CD4-positive, alpha-beta T cell (primary cell): Measurements from ENCODE around the gene FAM210A. TPM values are rescaled to one million over a fixed set of nuclear protein-coding genes. Genes with fewer than 3 reads are reported as not detected.

Experiments used
- ATAC-seq: fragments of 200-7000 bp; cut with Tn5 transposase; one replicate; pipeline ENCODE4 v1.10.0; 2022; ENCODE audit warnings: mild to moderate bottlenecking; ENCODE audit not compliant: poor library complexity
- CTCF ChIA-PET: fragments of 350-600 bp; sonication (Branson Sonifier 250); formaldehyde crosslinking; loops from one replicate; lab custom pipeline; 2021; ENCODE audit warnings: antibody characterized with exemption, inconsistent platforms; lab: Charles Lee
- POLR2A ChIA-PET: fragments of 350-600 bp; sonication (Branson Sonifier 250); formaldehyde crosslinking; loops from one replicate; lab custom pipeline; 2021; ENCODE audit warnings: antibody characterized with exemption, inconsistent platforms; lab: Charles Lee
- DNase-seq, 14 experiments: peaks; one replicate each; pipeline ENCODE4 v3.0.0-alpha.2; 2013 to 2020; ENCODE audit warnings: mixed read lengths in 2 of 14
- H3K27ac ChIP-seq, 2 donors: one replicate each; pipeline versions ENCODE4 v1.5.1 to v1.7.0; 2013; ENCODE audit warnings: low read length in 2 of 2, low read depth in 1 of 2, mild to moderate bottlenecking in 1 of 2
- H3K27me3 ChIP-seq, 2 experiments: 1 replicate in 1 of 2; 2 replicates in 1 of 2; pipeline versions ENCODE4 v1.6.1 to v1.7.0; 2013; ENCODE audit warnings: low read length in 2 of 2, control low read depth in 1 of 2, mild to moderate bottlenecking in 1 of 2, moderate library complexity in 1 of 2; ENCODE audit not compliant: insufficient read depth in 2 of 2, control insufficient read depth in 1 of 2
- H3K36me3 ChIP-seq: one replicate; pipeline ENCODE4 v1.6.1; 2013; ENCODE audit warnings: low read length, control low read depth; ENCODE audit not compliant: insufficient read depth
- H3K4me1 ChIP-seq: one replicate; pipeline ENCODE4 v1.6.1; 2013; ENCODE audit warnings: low read length, control low read depth; ENCODE audit not compliant: insufficient read depth
- H3K4me3 ChIP-seq: one replicate; pipeline ENCODE4 v1.5.1; 2013; ENCODE audit warnings: mild to moderate bottlenecking, low read length, moderate library complexity
- H3K9me3 ChIP-seq, 2 experiments: 1 replicate in 1 of 2; 2 replicates in 1 of 2; pipeline versions ENCODE4 v1.6.1 to v1.7.0; 2013; ENCODE audit warnings: low read length in 2 of 2, mild to moderate bottlenecking in 2 of 2, control low read depth in 1 of 2, moderate library complexity in 1 of 2; ENCODE audit not compliant: control insufficient read depth in 1 of 2, insufficient read depth in 1 of 2
- H3K27ac Mint-ChIP-seq: one replicate; pipeline ENCODE4 v1.8.0; 2020; ENCODE audit warnings: mixed read lengths
- H3K27me3 Mint-ChIP-seq: one replicate; pipeline ENCODE4 v1.8.0; 2021; ENCODE audit warnings: mixed read lengths
- H3K36me3 Mint-ChIP-seq: one replicate; pipeline ENCODE4 v1.8.0; 2021; ENCODE audit warnings: low read depth, mixed read lengths
- H3K4me1 Mint-ChIP-seq: one replicate; pipeline ENCODE4 v1.8.0; 2021; ENCODE audit warnings: low read depth, mixed read lengths
- H3K4me3 Mint-ChIP-seq: one replicate; pipeline ENCODE4 v1.8.0; 2020; ENCODE audit warnings: mild to moderate bottlenecking, mixed read lengths
- H3K9me3 Mint-ChIP-seq: one replicate; pipeline ENCODE4 v1.8.0; 2020; ENCODE audit warnings: mixed read lengths
- CTCF ChIP-seq: fragments of 200-600 bp; IDR thresholded peaks from one replicate; pipeline ENCODE4 v1.8.0; 2022; ENCODE audit warnings: antibody characterized with exemption, mild to moderate bottlenecking
- intact Hi-C, 2 experiments: fragments of 100-400 bp; cut with DNase I in 1 of 2; cut with micrococcal nuclease in 1 of 2; formaldehyde crosslinking; loops; one replicate each; pipeline versions ENCODE4 v1.15.1 to v1.9.0; 2023 to 2025; cut with DNase I, micrococcal nuclease
- total RNA-seq, 174 experiments: library from RNA in 2 of 174; stranded (reverse) in 2 of 174; gene quantifications; one replicate each; pipeline ENCODE4 v1.2.3 and lab custom pipeline; 2021 to 2026

The FAM210A gene
- total RNA-seq, 2 experiments from 2014 or later = 3.4 to 3.5 TPM

- Mint-ChIP-seq H3K4me3 (no peak overlapping the region), H3K27ac (no peak overlapping the region), H3K4me1 (peaks cover 44% of the 10 kb centered on the region), H3K27me3 (no peaks in the 10 kb centered on the region), H3K36me3 (peaks cover 11% of the 10 kb centered on the region), H3K9me3 (no peaks in the 10 kb centered on the region)
- CTCF ChIA-PET = no interaction called here
- POLR2A ChIA-PET = no interaction called here
- no peaks in the 10 kb centered on the region for H3K27me3 ChIP-seq
- H3K36me3 ChIP-seq = no peaks in the 10 kb centered on the region
- intact Hi-C loops = loop anchor here in 1 of 2 experiments (5.0 to 10.0 kb wide), 4 partner anchors 158 to 1875 kb away; partner anchors contain the start of genes CEP76, PSMG2 and PTPN2
- TF ChIP-seq CTCF = no peak
- ATAC-seq (no peak), DNase-seq (no peak)
- no peak overlapping the region for H3K27ac ChIP-seq
- no peak overlapping the region for H3K4me3 ChIP-seq
- H3K4me1 ChIP-seq = peaks cover 5% of the 10 kb centered on the region
- H3K9me3 ChIP-seq = no peaks in the 10 kb centered on the region
These were observed 6.2 kb downstream of the FAM210A start for GRCh38 chr18:13720123-13720522.

- peaks cover 11% of the 10 kb centered on the region for H3K36me3 Mint-ChIP-seq
- H3K4me1 Mint-ChIP-seq = peaks cover 35% of the 10 kb centered on the region
These were observed 9.4 kb downstream of the FAM210A start for GRCh38 chr18:13716916-13717315.

GRCh38 chr18:13715330-13715729 is 11.0 kb downstream of the FAM210A start:
- Mint-ChIP-seq H3K4me1 (peaks cover 31% of the 10 kb centered on the region), H3K27me3 (no peaks in the 10 kb centered on the region), H3K27ac (no peak overlapping the region), H3K36me3 (peaks cover 19% of the 10 kb centered on the region), H3K4me3 (no peak overlapping the region), H3K9me3 (no peaks in the 10 kb centered on the region)
- intact Hi-C loops = no loop called here
- ATAC-seq (no peak), DNase-seq (no peak)
- H3K27me3 ChIP-seq = no peaks in the 10 kb centered on the region
- ChIA-PET POLR2A (interaction anchor here (0.7 kb wide), 1 partner anchor 11 kb away, joined by 3 read pairs; the partner anchor contains the start of gene FAM210A), CTCF (no interaction called here)
- H3K36me3 ChIP-seq = no peaks in the 10 kb centered on the region
- H3K4me1 ChIP-seq = no peaks in the 10 kb centered on the region
- H3K27ac ChIP-seq = no peak overlapping the region
- no peaks in the 10 kb centered on the region for H3K9me3 ChIP-seq
- no peak overlapping the region for H3K4me3 ChIP-seq
- no peak for TF ChIP-seq CTCF

More at GRCh38 chr18:13716916-13717315, 9.4 kb downstream of the FAM210A start:
- Histone ChIP-seq H3K4me3 (no peak overlapping the region), H3K27ac (no peak overlapping the region), H3K9me3 (no peaks in the 10 kb centered on the region), H3K27me3 (no peaks in the 10 kb centered on the region), H3K36me3 (no peaks in the 10 kb centered on the region), H3K4me1 (no peaks in the 10 kb centered on the region)
- CTCF ChIA-PET = no interaction called here
- no peak for TF ChIP-seq CTCF
- Mint-ChIP-seq H3K9me3 (no peaks in the 10 kb centered on the region), H3K27ac (no peak overlapping the region), H3K4me3 (no peak overlapping the region), H3K27me3 (no peaks in the 10 kb centered on the region)
- POLR2A ChIA-PET = interaction anchor here (1.0 kb wide), 1 partner anchor 9 kb away, joined by 3 read pairs; the partner anchor contains the start of genes FAM210A and RNMT
- ATAC-seq (no peak), DNase-seq (no peak)
- intact Hi-C loops = no loop called here
